T-helper 1 cell (primary cell): ENCODE results near the gene FAM83D.

Experiments
- DNase-seq, 5 donors: peaks; one replicate each; pipeline ENCODE4 v3.0.0-alpha.2; 2012 to 2020

FAM83D gene

DNA sequence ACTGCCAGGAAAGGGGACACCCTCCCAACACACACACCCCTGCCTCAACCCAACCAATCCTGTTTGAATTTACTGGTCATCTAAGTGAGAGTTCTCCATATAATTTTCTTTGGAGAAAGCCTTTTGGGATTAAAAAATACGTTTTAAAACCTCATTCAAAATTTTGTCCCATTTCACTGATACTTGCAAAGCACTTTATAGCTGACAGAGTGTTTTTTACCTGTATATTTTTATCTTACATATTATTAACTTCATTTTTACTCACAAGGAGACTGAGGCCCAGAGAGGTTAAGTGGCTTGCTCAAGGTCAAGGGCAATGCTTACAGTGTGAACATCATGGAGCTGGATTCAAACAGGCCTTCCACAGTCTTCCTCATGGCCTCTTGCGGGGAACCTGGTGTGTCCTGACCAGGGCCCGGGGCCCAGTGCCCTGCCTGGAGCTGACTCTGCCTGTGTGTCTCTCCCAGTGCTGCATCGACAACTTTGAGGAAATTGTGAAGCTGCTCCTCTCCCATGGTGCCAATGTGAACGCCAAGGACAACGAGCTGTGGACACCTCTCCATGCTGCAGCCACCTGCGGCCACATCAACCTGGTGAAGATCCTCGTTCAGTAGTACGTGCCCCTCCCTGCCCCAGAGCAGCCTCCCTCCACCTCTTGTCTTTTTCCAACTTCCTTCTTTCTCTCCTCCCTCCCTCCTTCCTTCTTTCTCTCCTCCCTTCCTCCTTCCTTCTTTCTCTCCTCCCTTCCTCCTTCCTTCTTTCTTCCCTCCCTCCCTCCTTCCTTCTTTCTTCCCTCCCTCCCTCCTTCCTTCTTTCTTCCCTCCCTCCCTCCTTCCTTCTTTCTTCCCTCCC is 30.9 kb upstream of the FAM83D start:
- no peak for DNase-seq

DNA sequence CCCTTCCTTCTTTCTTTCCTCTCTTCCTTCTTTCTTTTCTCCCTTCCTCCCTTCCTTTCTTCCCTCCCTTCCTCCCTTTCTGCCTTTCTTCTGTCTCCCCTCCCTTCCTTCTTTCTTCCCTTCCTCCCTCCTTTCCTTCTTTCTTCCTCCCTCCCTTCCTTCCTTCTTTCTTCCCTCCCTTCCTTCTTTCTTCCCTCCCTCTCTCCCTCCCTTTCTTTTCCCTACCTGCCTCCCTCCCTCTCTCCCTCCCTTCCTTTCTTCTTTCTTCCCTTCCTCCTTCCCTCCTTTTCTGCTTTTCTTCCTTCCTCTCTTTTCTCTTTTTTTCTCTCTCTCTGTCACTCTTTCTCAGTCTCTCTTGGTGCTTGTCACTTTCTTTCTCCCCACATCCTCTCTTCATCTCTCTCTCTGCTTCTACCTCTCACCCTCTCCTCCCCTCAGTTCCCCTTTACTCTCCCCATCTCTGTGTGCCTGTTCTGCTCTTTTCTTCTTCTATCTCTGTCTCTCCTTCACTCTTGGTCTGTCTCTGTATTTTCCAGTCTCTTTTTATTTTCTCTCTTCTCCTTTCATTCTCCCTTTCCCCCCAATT is 30.1 kb upstream of the FAM83D start:
- DNase-seq, result no peak

GRCh38 chr20:38897267-38897666 is 28.9 kb upstream of the FAM83D start:
- no peak for DNase-seq

- no peak for DNase-seq
These were observed 25.6 kb upstream of the FAM83D start for GRCh38 chr20:38900606-38901005.

DNA sequence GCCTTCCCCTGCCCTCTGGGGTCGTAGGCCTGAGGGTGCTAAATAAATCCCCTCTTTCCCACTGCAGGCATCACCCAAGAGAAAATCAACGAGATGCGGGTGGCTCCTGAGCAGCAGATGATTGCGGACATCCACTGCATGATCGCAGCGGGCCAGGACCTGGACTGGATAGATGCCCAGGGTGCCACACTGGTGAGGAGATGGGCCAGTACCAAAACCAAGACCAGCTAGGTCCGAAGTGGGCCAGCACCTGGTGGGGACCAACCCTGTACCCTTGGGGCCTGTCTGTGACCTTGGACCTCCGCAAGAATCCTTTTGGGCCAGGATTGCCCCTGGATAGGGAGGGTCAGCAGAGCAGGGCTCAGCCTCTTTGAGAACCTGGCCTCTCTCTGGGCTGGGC is 23.6 kb upstream of the FAM83D start:
- DNase-seq, result no peak

GRCh38 chr20:38903335-38903734 is 22.9 kb upstream of the FAM83D start:
- no peak for DNase-seq

DNA sequence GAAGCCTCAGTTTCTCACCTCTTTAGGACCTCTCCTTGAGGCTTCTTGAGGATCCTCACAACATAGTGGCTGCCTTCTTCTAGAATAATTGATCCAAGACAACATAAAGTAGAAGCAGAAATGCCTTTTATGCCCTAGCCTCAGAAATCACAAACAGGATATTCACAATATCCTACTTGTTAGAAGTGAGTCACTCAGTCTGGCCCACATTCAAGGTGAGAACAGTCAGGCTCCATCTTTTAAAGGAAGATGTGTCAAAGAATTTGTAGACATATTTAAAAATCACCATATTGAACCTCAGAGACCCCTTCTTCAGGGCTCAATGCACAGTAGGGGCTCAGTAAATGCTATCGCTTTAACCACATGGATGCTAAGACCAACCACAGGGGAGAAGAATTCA is 20.8 kb upstream of the FAM83D start:
- no peak for DNase-seq

DNA sequence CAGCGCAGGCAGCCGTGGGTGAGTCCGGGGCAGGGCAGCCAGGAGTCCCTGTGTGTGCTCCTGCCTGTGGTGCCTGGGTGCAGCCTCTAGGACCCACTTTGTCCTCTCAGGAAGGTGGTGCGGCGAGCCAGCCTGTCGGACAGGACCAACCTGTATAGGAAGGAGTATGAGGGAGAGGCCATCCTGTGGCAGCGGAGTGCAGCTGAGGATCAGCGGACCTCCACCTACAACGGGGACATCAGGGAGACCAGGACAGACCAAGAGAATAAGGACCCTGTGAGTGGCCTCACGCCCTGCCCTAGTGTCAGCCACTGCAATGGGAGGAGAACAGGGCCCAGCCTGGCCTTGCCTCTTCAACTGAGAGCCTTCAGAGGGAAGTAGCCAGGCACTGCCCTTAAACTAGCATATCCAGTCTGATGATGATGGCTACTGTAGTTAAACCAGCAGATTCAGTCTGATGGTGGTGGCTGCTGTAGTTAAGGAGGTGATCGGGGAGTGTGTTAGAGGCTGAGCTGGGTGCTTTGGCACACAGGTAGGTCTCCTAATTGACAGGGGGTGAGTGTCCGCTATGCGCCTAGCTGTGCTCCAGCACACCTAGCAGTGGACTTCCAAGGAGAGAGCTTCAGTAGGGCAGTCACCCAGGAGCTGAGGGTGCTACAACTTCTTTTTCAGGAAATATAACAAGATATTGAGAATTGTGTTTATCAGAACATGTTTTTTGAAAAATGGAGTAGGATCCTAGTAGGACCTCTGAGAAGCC is 18.1 kb upstream of the FAM83D start:
- no peak for DNase-seq

- DNase-seq, result no peak
These were observed 10.9 kb upstream of the FAM83D start for GRCh38 chr20:38915355-38915754.

GRCh38 chr20:38917657-38918056 is 8.6 kb upstream of the FAM83D start:
- no peak for DNase-seq

GRCh38 chr20:38918172-38918571 is 8.0 kb upstream of the FAM83D start:
- DNase-seq, result no peak

DNA sequence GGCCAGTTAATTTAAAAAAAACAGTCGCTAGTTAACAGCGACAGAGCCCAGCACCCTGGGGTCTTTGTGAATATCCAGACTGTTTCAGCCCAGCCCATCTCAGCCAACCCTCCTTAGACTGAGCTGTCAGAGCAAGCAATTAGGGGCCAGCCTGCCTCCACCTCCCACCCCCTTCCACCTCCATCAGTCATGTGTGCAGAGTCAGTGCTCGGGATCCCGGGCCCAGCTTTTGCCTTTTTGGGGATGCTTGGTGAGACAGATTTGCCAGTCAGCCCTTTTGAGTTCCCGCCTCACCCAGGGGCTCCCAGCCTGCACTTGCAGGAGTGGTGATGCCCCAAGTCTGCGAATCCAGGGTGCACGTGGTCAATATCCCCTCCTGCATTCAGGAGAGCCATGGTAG is 6.5 kb upstream of the FAM83D start:
- no peak for DNase-seq

- DNase-seq, result no peak
These were observed 5.8 kb upstream of the FAM83D start for GRCh38 chr20:38920411-38920810.

GRCh38 chr20:38920851-38921250 is 5.4 kb upstream of the FAM83D start:
- DNase-seq, result no peak

DNA sequence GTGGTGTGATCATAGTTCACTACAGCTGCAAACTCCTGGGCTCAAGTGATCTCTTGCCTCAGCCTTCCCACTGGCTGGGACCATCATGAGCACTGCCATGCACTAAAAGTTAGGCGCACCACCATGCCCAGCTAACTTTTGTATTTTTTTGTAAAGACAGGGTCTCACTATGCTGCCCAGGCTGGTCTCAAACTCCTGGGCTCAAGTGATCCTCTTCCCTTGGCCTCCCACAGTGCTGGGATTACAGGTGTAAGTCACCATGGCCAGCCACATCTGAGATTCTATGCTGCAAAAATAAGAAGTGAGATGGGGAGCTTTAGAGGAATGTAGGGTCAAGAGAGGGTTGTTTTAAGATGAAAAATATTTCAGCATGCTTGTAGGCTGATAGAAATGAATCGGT is 1.5 kb upstream of the FAM83D start:
- DNase-seq, result no peak

DNA sequence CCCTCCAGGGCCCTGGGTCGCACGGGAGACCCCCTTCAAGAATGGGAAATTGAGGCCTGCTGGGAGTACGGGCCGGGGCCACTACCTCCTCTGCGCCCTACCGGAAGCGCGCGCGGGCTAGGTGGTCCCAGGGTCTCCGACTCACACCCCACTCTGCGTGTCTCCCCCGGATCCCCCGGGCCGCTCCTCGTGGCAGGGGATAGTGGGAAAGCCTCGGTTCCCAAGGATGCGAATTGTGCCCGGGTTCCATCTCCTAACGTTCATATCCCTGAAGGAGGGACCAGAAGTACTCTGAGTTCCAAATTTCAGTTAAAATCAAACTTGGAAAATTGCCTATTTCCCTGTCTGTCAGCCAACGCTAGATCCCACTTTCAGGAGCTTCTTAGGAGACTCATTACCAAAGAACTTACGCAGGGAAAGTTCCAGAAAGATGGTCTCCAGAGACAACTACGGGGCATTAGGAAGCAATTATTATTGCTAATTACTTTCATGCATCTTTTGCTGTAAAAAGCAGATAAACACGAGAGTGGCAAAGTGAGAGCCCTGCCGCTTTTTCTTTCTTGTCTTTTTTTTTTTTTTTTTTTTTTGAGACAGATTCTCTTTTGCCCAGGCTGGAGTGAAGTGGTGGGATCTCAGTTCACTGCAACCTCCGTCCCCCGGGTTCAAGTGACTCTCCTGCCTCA is 858 bp downstream of the FAM83D start:
- no peak for DNase-seq

- DNase-seq, result peak in 1 of 5 donors; percentile 16
These were observed 1.8 kb downstream of the FAM83D start for GRCh38 chr20:38927902-38928578.

- DNase-seq, result no peak
These were observed 4.0 kb downstream of the FAM83D start for GRCh38 chr20:38930242-38930569.

- DNase-seq, result no peak
These were observed 5.8 kb downstream of the FAM83D start for GRCh38 chr20:38931984-38932383.

- no peak for DNase-seq
These were observed 6.4 kb downstream of the FAM83D start for GRCh38 chr20:38932457-38933120.

DNA sequence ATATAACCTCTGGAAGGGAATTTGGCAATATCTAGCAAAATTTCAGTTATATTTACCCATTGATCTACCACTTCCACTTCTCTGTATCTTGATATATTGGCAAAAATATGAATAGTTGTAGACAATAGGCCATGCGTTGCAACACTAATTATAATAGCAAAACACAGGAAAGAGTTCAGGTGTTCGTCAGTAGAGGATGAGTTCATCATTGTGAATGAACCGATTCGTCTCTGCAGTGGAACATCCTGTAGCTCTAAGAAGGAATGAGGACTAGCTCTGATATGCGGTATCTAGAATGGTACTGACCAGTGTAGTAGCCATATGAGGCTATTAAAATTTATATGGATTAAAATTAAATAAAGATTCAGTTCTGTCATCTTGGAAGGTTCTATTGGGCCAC is 8.3 kb downstream of the FAM83D start:
- no peak for DNase-seq

GRCh38 chr20:38935285-38935684 is 9.1 kb downstream of the FAM83D start:
- no peak for DNase-seq
